Thoracic aorta (tissue), 2 donors: ENCODE data around the gene THOC5. TPM values are rescaled to one million over a fixed set of nuclear protein-coding genes. Genes with fewer than 3 reads are reported as not detected.

Experiments used
- ATAC-seq: fragments of 150-250 bp; one replicate; pipeline ENCODE4 v1.8.0; 2017; ENCODE audit warnings: low read depth; ENCODE audit not compliant: insufficient number of reproducible peaks, low FRiP score
- DNase-seq: peaks from one replicate; pipeline ENCODE4 v3.0.0-alpha.2; 2020; ENCODE audit warnings: low spot score
- H3K27ac ChIP-seq, 2 donors: fragments of 200-600 bp; sonication (generic); 1 replicate in 1 of 2; 2 replicates in 1 of 2; pipeline ENCODE4 v1.5.1; 2016; ENCODE audit warnings: mild to moderate bottlenecking in 2 of 2, moderate library complexity in 2 of 2
- H3K27me3 ChIP-seq: fragments of 200-600 bp; sonication (generic); replicated peaks from 2 replicates; pipeline ENCODE4 v1.6.0; 2016; ENCODE audit warnings: mild to moderate bottlenecking; ENCODE audit not compliant: insufficient read depth
- H3K36me3 ChIP-seq: fragments of 200-600 bp; sonication (generic); one replicate; pipeline ENCODE4 v1.5.1; 2016
- H3K4me1 ChIP-seq, 2 donors: fragments of 200-600 bp; sonication (generic); 1 replicate in 1 of 2; 2 replicates in 1 of 2; pipeline versions ENCODE4 v1.5.1 to v1.6.0; 2016; ENCODE audit warnings: low read depth in 2 of 2, mild to moderate bottlenecking in 1 of 2; ENCODE audit not compliant: control insufficient read depth in 1 of 2
- H3K4me3 ChIP-seq: fragments of 200-600 bp; sonication (generic); 2 replicates; pipeline ENCODE4 v1.5.1; 2016; ENCODE audit warnings: mild to moderate bottlenecking
- H3K9me3 ChIP-seq: fragments of 200-600 bp; sonication (generic); 2 replicates; pipeline ENCODE4 v1.5.1; 2016
- total RNA-seq, 2 donors: library from RNA; depleted of rRNA; stranded (reverse); fragments of >200 nt; gene quantifications; one replicate each; pipeline versions ENCODE4 v1.1.0 to v1.2.3, GENCODE V29; 2016
- TF ChIP-seq, protein P1 (sequence below): fragments of 200-600 bp; sonication (generic); IDR thresholded peaks from one replicate; pipeline ENCODE4 v1.5.1; 2019; ENCODE audit warnings: antibody characterized with exemption

THOC5 gene
- total RNA-seq, 2 donors from 2014 or later, result 39.8 to 104 TPM

DNA sequence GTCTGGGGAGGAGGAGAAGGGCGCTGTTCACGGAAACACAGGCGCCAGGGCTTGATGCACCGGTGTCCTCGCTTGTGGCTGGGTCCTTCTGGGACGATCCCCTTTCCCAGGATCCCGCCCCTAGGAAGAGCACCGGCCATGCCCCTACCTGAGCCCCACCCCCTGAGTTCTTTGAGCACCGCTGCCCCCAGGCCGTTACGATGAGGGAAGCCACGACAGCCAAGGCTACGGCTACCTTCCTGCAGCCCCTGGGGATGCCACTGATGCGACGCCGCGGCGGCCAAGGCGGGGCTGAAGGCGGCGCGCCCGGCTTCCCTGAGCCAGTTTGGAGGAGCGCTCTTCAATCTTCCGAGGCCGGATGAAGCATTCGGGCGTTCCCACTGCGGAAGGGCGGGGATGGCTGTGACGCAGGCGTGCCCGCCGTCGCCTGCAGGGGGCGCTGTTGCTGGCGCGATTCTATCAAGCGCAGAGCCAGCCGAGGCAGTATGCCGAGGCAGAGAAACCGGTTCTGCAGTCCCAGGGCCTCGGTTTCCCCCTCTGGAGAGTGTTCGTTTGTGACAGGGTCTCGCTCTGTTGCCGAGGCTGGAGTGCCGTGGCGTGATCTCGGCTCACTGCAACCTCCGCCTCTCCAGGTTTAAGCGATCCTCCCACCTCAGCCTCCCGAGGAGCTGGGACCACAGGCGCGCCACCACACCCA, 83.2 kb downstream of the THOC5 start:
- Histone ChIP-seq H3K27me3 (peaks cover 4% of the 10 kb centered on the region), H3K36me3 (no peaks in the 10 kb centered on the region), H3K27ac (no peak overlapping the region), H3K9me3 (no peaks in the 10 kb centered on the region), H3K4me3 (peak overlapping the region; percentile 59), H3K4me1 (peaks cover 4 to 6% of the 10 kb centered on the region in 2 donors)
- ATAC-seq, result no peak
- no peak for DNase-seq
- TF ChIP-seq, protein P1, sequence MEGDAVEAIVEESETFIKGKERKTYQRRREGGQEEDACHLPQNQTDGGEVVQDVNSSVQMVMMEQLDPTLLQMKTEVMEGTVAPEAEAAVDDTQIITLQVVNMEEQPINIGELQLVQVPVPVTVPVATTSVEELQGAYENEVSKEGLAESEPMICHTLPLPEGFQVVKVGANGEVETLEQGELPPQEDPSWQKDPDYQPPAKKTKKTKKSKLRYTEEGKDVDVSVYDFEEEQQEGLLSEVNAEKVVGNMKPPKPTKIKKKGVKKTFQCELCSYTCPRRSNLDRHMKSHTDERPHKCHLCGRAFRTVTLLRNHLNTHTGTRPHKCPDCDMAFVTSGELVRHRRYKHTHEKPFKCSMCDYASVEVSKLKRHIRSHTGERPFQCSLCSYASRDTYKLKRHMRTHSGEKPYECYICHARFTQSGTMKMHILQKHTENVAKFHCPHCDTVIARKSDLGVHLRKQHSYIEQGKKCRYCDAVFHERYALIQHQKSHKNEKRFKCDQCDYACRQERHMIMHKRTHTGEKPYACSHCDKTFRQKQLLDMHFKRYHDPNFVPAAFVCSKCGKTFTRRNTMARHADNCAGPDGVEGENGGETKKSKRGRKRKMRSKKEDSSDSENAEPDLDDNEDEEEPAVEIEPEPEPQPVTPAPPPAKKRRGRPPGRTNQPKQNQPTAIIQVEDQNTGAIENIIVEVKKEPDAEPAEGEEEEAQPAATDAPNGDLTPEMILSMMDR, result peak; percentile 70

DNA sequence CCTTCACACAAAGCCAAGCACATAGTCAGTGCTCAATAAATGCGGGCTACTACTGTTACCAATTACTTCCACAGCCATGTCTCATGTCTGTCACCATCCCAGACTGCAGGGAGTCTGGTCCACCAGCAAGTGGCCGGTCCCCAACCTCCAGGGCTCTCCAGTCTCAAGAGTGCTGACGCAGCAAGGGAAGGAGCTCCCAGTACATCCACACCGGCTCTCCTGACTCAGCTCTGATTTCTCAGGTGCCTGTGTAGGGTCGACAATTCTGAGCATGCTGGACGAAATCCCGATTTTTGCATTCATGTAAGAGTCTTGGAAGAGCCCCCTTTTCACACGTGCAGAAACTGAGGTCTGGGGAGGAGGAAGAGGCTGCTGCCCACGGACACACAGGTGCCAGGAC, 83.8 kb downstream of the THOC5 start:
- peaks cover 4% of the 10 kb centered on the region for H3K27me3 ChIP-seq
- peaks cover 4 to 6% of the 10 kb centered on the region in 2 donors for H3K4me1 ChIP-seq
- H3K36me3 ChIP-seq, result no peaks in the 10 kb centered on the region
- ATAC-seq (no peak), DNase-seq (no peak)
- TF ChIP-seq, protein P1, result no peak
- no peak overlapping the region for H3K27ac ChIP-seq
- no peaks in the 10 kb centered on the region for H3K9me3 ChIP-seq
- H3K4me3 ChIP-seq, result no peak overlapping the region

DNA sequence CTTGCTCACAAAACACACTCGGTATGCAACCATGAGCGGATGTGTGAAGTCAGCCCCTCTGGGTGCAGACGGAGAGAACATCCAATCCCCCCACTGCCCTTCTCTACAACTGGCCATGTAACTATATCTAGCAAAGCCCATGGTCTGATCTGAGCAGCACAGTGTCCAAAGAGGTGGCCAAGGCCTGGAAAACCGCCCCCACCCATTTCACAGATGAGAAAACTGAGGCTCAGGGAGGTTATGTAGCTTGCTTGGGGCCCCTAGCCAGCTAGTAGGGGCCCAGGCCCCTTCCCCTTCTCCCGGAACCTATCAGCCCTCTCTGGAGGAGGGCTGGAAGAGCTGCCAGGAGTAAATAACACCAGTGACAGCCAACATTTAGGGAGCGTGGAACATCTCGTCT, 89.0 kb downstream of the THOC5 start:
- Histone ChIP-seq H3K27me3 (no peaks in the 10 kb centered on the region), H3K9me3 (no peaks in the 10 kb centered on the region), H3K36me3 (no peaks in the 10 kb centered on the region), H3K4me3 (no peak overlapping the region), H3K4me1 (no peaks in the 10 kb centered on the region), H3K27ac (no peak overlapping the region)
- TF ChIP-seq, protein P1, result no peak
- no peak for DNase-seq
- no peak for ATAC-seq

DNA sequence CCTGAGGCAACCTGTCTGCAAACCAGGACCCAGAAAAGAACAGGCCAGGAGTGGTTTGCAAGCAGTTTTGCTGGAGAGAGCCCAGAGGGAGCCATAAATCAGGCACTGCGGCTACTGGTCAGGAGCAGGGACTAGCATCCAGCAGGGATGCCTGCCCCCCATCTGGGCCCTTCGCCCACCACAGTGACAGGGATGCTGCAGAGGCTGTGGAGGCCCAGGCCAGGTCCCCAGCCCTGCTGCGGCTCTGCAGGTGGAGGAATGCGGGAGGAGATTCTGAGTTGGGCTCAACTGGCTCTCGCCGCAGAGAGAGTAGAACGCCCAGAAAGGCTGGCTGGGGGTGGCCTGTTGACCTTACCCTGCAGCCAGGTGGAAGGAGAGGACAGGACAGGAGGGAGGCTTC, 89.9 kb downstream of the THOC5 start:
- Histone ChIP-seq H3K4me3 (no peak overlapping the region), H3K9me3 (no peaks in the 10 kb centered on the region), H3K4me1 (no peaks in the 10 kb centered on the region), H3K36me3 (no peaks in the 10 kb centered on the region), H3K27ac (no peak overlapping the region), H3K27me3 (no peaks in the 10 kb centered on the region)
- ATAC-seq (no peak), DNase-seq (no peak)
- TF ChIP-seq, protein P1, result no peak

DNA sequence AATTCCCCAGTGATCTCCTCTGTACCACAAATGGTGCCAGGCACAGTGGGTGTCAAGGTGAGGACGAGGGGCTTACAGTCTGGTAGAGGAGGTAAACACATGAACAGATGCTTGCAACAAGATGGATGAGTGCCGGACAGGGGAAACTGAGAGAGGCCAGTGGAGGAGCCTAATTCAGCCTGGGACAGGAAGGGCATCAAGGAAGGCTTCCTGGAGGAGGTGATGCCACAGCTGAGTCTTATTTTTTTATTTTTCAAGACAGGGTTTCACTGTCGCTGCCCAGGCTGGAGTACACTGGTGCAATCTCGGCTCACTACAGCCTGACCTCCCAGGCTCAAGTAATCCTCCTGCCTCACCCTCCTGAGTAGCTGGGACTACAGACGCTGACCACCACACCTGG, 92.3 kb downstream of the THOC5 start:
- Histone ChIP-seq H3K9me3 (no peaks in the 10 kb centered on the region), H3K4me3 (no peak overlapping the region), H3K4me1 (no peaks in the 10 kb centered on the region), H3K27me3 (no peaks in the 10 kb centered on the region), H3K27ac (no peak overlapping the region), H3K36me3 (no peaks in the 10 kb centered on the region)
- no peak for ATAC-seq
- TF ChIP-seq, protein P1, result no peak
- no peak for DNase-seq
